ENCODE measurements around the gene COMMD10. TPM values are rescaled to one million over a fixed set of nuclear protein-coding genes. Genes with fewer than 3 reads are reported as not detected.
A peak's percentile ranks its signal among the peaks of the same experiment; 100 is the strongest.

The COMMD10 gene
- total and polyA plus RNA-seq, 5 donors from 2014 or later: 32.7 to 58.6 (median 46.1) TPM

GRCh38 chr5:116216246-116216645, 131.4 kb downstream of the COMMD10 start:
- H3K4me1 ChIP-seq (ENCODE audit: control insufficient read depth, insufficient read depth, low read length, poor library complexity, severe bottlenecking): no peaks in the 10 kb centered on the region
- no peak overlapping the region for H3K4me3 Mint-ChIP-seq
- ATAC-seq (ENCODE audit: low read depth in 2 of 2): no peak
- no peaks in the 10 kb centered on the region for H3K36me3 ChIP-seq (ENCODE audit: control insufficient read depth, insufficient read depth, low read length)
- peaks cover 0 to 5% (median 2%) of the 10 kb centered on the region in 4 donors for H3K4me1 Mint-ChIP-seq
- H3K9me3 Mint-ChIP-seq: peaks cover 0 to 2% (median 0%) of the 10 kb centered on the region in 7 donors
- H3K27me3 Mint-ChIP-seq: no peaks in the 10 kb centered on the region
- no peak overlapping the region for H3K27ac ChIP-seq (ENCODE audit: insufficient read depth, low read length, poor library complexity, severe bottlenecking)
- no peak for DNase-seq
- H3K4me3 ChIP-seq (ENCODE audit: low read depth, low read length): no peak overlapping the region
- no peaks in the 10 kb centered on the region for H3K9me3 ChIP-seq (ENCODE audit: control insufficient read depth in 2 of 2, low read length in 2 of 2)
- no peak overlapping the region for H3K27ac Mint-ChIP-seq
- peaks cover 18% of the 10 kb centered on the region for H3K36me3 Mint-ChIP-seq
- H3K27me3 ChIP-seq (ENCODE audit: control insufficient read depth, insufficient read depth, low read length): no peaks in the 10 kb centered on the region

GRCh38 chr5:116225281-116225922, 140.6 kb downstream of the COMMD10 start:
- Histone ChIP-seq H3K4me3 (ENCODE audit: low read depth, low read length) (no peak overlapping the region), H3K27me3 (ENCODE audit: control insufficient read depth, insufficient read depth, low read length) (no peaks in the 10 kb centered on the region), H3K27ac (ENCODE audit: insufficient read depth, low read length, poor library complexity, severe bottlenecking) (no peak overlapping the region), H3K4me1 (ENCODE audit: control insufficient read depth, insufficient read depth, low read length, poor library complexity, severe bottlenecking) (no peaks in the 10 kb centered on the region), H3K9me3 (ENCODE audit: control insufficient read depth in 2 of 2, low read length in 2 of 2) (no peaks in the 10 kb centered on the region), H3K36me3 (ENCODE audit: control insufficient read depth, insufficient read depth, low read length) (no peaks in the 10 kb centered on the region)
- no peak for ATAC-seq (ENCODE audit: low read depth in 2 of 2)
- DNase-seq: no peak
- H3K9me3 Mint-ChIP-seq: peaks cover 0 to 10% (median 2%) of the 10 kb centered on the region in 7 donors
- H3K27ac Mint-ChIP-seq: no peak overlapping the region
- peak overlapping the region in 1 of 4 donors; percentile 4 for H3K4me3 Mint-ChIP-seq
- peaks cover 0 to 11% (median 4%) of the 10 kb centered on the region in 4 donors for H3K4me1 Mint-ChIP-seq
- H3K27me3 Mint-ChIP-seq: no peaks in the 10 kb centered on the region
- H3K36me3 Mint-ChIP-seq: peaks cover 39% of the 10 kb centered on the region

- Mint-ChIP-seq H3K9me3 (peaks cover 0 to 6% (median 2%) of the 10 kb centered on the region in 7 donors), H3K4me1 (peaks cover 0 to 13% (median 3%) of the 10 kb centered on the region in 4 donors), H3K36me3 (peaks cover 34% of the 10 kb centered on the region), H3K4me3 (no peak overlapping the region), H3K27ac (no peak overlapping the region), H3K27me3 (no peaks in the 10 kb centered on the region)
- Histone ChIP-seq H3K36me3 (ENCODE audit: control insufficient read depth, insufficient read depth, low read length) (no peaks in the 10 kb centered on the region), H3K27me3 (ENCODE audit: control insufficient read depth, insufficient read depth, low read length) (no peaks in the 10 kb centered on the region), H3K9me3 (ENCODE audit: control insufficient read depth in 2 of 2, low read length in 2 of 2) (no peaks in the 10 kb centered on the region), H3K4me1 (ENCODE audit: control insufficient read depth, insufficient read depth, low read length, poor library complexity, severe bottlenecking) (no peaks in the 10 kb centered on the region), H3K4me3 (ENCODE audit: low read depth, low read length) (no peak overlapping the region), H3K27ac (ENCODE audit: insufficient read depth, low read length, poor library complexity, severe bottlenecking) (no peak overlapping the region)
- DNase-seq: no peak
- ATAC-seq (ENCODE audit: low read depth in 2 of 2): no peak
These were observed 144.4 kb downstream of the COMMD10 start for GRCh38 chr5:116229131-116229689.

GRCh38 chr5:116231288-116231687, 146.5 kb downstream of the COMMD10 start:
- H3K4me3 ChIP-seq (ENCODE audit: low read depth, low read length): no peak overlapping the region
- Mint-ChIP-seq H3K27me3 (no peaks in the 10 kb centered on the region), H3K9me3 (peaks cover 0 to 3% (median 0%) of the 10 kb centered on the region in 7 donors), H3K4me1 (peaks cover 0 to 10% (median 3%) of the 10 kb centered on the region in 4 donors), H3K36me3 (peaks cover 32% of the 10 kb centered on the region), H3K27ac (no peak overlapping the region), H3K4me3 (no peak overlapping the region)
- ATAC-seq (ENCODE audit: low read depth in 2 of 2): no peak
- no peaks in the 10 kb centered on the region for H3K36me3 ChIP-seq (ENCODE audit: control insufficient read depth, insufficient read depth, low read length)
- no peaks in the 10 kb centered on the region for H3K9me3 ChIP-seq (ENCODE audit: control insufficient read depth in 2 of 2, low read length in 2 of 2)
- H3K4me1 ChIP-seq (ENCODE audit: control insufficient read depth, insufficient read depth, low read length, poor library complexity, severe bottlenecking): no peaks in the 10 kb centered on the region
- DNase-seq: no peak
- H3K27me3 ChIP-seq (ENCODE audit: control insufficient read depth, insufficient read depth, low read length): no peaks in the 10 kb centered on the region
- no peak overlapping the region for H3K27ac ChIP-seq (ENCODE audit: insufficient read depth, low read length, poor library complexity, severe bottlenecking)

GRCh38 chr5:116234681-116235080, 149.9 kb downstream of the COMMD10 start:
- Mint-ChIP-seq H3K36me3 (peaks cover 29% of the 10 kb centered on the region), H3K4me1 (peaks cover 0 to 10% (median 3%) of the 10 kb centered on the region in 4 donors), H3K4me3 (no peak overlapping the region), H3K9me3 (peaks cover 0 to 5% (median 0%) of the 10 kb centered on the region in 7 donors), H3K27ac (no peak overlapping the region), H3K27me3 (no peaks in the 10 kb centered on the region)
- no peak overlapping the region for H3K4me3 ChIP-seq (ENCODE audit: low read depth, low read length)
- no peak overlapping the region for H3K27ac ChIP-seq (ENCODE audit: insufficient read depth, low read length, poor library complexity, severe bottlenecking)
- H3K9me3 ChIP-seq (ENCODE audit: control insufficient read depth in 2 of 2, low read length in 2 of 2): no peaks in the 10 kb centered on the region
- H3K4me1 ChIP-seq (ENCODE audit: control insufficient read depth, insufficient read depth, low read length, poor library complexity, severe bottlenecking): no peaks in the 10 kb centered on the region
- ATAC-seq (ENCODE audit: low read depth in 2 of 2) (no peak), DNase-seq (no peak)
- peaks cover 2% of the 10 kb centered on the region for H3K36me3 ChIP-seq (ENCODE audit: control insufficient read depth, insufficient read depth, low read length)
- H3K27me3 ChIP-seq (ENCODE audit: control insufficient read depth, insufficient read depth, low read length): no peaks in the 10 kb centered on the region

GRCh38 chr5:116237917-116238500, 153.2 kb downstream of the COMMD10 start:
- no peak overlapping the region for H3K4me3 ChIP-seq (ENCODE audit: low read depth, low read length)
- H3K4me3 Mint-ChIP-seq: no peak overlapping the region
- H3K27me3 Mint-ChIP-seq: no peaks in the 10 kb centered on the region
- H3K9me3 Mint-ChIP-seq: peaks cover 0 to 5% (median 2%) of the 10 kb centered on the region in 7 donors
- no peak overlapping the region for H3K27ac ChIP-seq (ENCODE audit: insufficient read depth, low read length, poor library complexity, severe bottlenecking)
- peaks cover 0 to 10% (median 4%) of the 10 kb centered on the region in 4 donors for H3K4me1 Mint-ChIP-seq
- H3K9me3 ChIP-seq (ENCODE audit: control insufficient read depth in 2 of 2, low read length in 2 of 2): no peaks in the 10 kb centered on the region
- no peaks in the 10 kb centered on the region for H3K27me3 ChIP-seq (ENCODE audit: control insufficient read depth, insufficient read depth, low read length)
- DNase-seq (peak in 1 of 3 donors; percentile 2), ATAC-seq (ENCODE audit: low read depth in 2 of 2) (no peak)
- H3K36me3 ChIP-seq (ENCODE audit: control insufficient read depth, insufficient read depth, low read length): peaks cover 5% of the 10 kb centered on the region
- H3K36me3 Mint-ChIP-seq: peaks cover 41% of the 10 kb centered on the region
- no peaks in the 10 kb centered on the region for H3K4me1 ChIP-seq (ENCODE audit: control insufficient read depth, insufficient read depth, low read length, poor library complexity, severe bottlenecking)
- H3K27ac Mint-ChIP-seq: no peak overlapping the region

GRCh38 chr5:116242343-116242742, 157.5 kb downstream of the COMMD10 start:
- no peak overlapping the region for H3K4me3 Mint-ChIP-seq
- Histone ChIP-seq H3K27me3 (ENCODE audit: control insufficient read depth, insufficient read depth, low read length) (no peaks in the 10 kb centered on the region), H3K9me3 (ENCODE audit: control insufficient read depth in 2 of 2, low read length in 2 of 2) (peaks cover 0 to 6% of the 10 kb centered on the region in 2 experiments), H3K36me3 (ENCODE audit: control insufficient read depth, insufficient read depth, low read length) (peaks cover 5% of the 10 kb centered on the region), H3K27ac (ENCODE audit: insufficient read depth, low read length, poor library complexity, severe bottlenecking) (no peak overlapping the region), H3K4me3 (ENCODE audit: low read depth, low read length) (no peak overlapping the region), H3K4me1 (ENCODE audit: control insufficient read depth, insufficient read depth, low read length, poor library complexity, severe bottlenecking) (no peaks in the 10 kb centered on the region)
- H3K36me3 Mint-ChIP-seq: peaks cover 26% of the 10 kb centered on the region
- peaks cover 2 to 15% (median 5%) of the 10 kb centered on the region in 7 donors for H3K9me3 Mint-ChIP-seq
- ATAC-seq (ENCODE audit: low read depth in 2 of 2): no peak
- no peak overlapping the region for H3K27ac Mint-ChIP-seq
- no peak for DNase-seq
- peaks cover 0 to 4% (median under 1%) of the 10 kb centered on the region in 4 donors for H3K4me1 Mint-ChIP-seq
- H3K27me3 Mint-ChIP-seq: no peaks in the 10 kb centered on the region
